ENCODE data around the gene COBL. TPM values are rescaled to one million over a fixed set of nuclear protein-coding genes. Genes with fewer than 3 reads are reported as not detected.
A peak's percentile ranks its signal among the peaks of the same experiment; 100 is the strongest.

COBL gene
- total RNA-seq, 1 donor from 2014 or later = 1.2 TPM

- Mint-ChIP-seq H3K27me3 (ENCODE audit: low read depth) (peaks cover 6% of the 10 kb centered on the region), H3K9me3 (no peaks in the 10 kb centered on the region), H3K4me3 (no peak overlapping the region), H3K27ac (no peak overlapping the region), H3K36me3 (no peaks in the 10 kb centered on the region), H3K4me1 (no peaks in the 10 kb centered on the region)
- no peak for TF ChIP-seq CTCF (IDR thresholded peaks at IDR 0.05; ENCODE audit: unreplicated experiment)
- no peak for DNase-seq (ENCODE audit: low spot score in 2 of 2, unreplicated experiment in 2 of 2)
Observed at GRCh38 chr7:51175992-51176388, 140.6 kb downstream of the COBL start.

- Mint-ChIP-seq H3K4me1 (no peaks in the 10 kb centered on the region), H3K36me3 (no peaks in the 10 kb centered on the region), H3K27ac (no peak overlapping the region), H3K9me3 (no peaks in the 10 kb centered on the region), H3K4me3 (no peak overlapping the region), H3K27me3 (ENCODE audit: low read depth) (peaks cover 6% of the 10 kb centered on the region)
- TF ChIP-seq CTCF (IDR thresholded peaks at IDR 0.05; ENCODE audit: unreplicated experiment) = no peak
- no peak for DNase-seq (ENCODE audit: low spot score in 2 of 2, unreplicated experiment in 2 of 2)
Observed at GRCh38 chr7:51175316-51175991, 141.2 kb downstream of the COBL start.

- DNase-seq (ENCODE audit: low spot score in 2 of 2, unreplicated experiment in 2 of 2) = no peak
- Mint-ChIP-seq H3K27me3 (ENCODE audit: low read depth) (no peaks in the 10 kb centered on the region), H3K9me3 (peaks cover 17% of the 10 kb centered on the region), H3K27ac (no peak overlapping the region), H3K4me3 (no peak overlapping the region), H3K4me1 (peaks cover 4% of the 10 kb centered on the region), H3K36me3 (no peaks in the 10 kb centered on the region)
- no peak for TF ChIP-seq CTCF (IDR thresholded peaks at IDR 0.05; ENCODE audit: unreplicated experiment)
Observed at GRCh38 chr7:51165337-51165736, 151.3 kb downstream of the COBL start.

- peaks cover 4% of the 10 kb centered on the region for H3K4me1 Mint-ChIP-seq
- no peak overlapping the region for H3K27ac Mint-ChIP-seq
- peak; percentile 81 for TF ChIP-seq CTCF (IDR thresholded peaks at IDR 0.05; ENCODE audit: unreplicated experiment)
- peaks cover 1% of the 10 kb centered on the region for H3K27me3 Mint-ChIP-seq (ENCODE audit: low read depth)
- peak; percentile 38 to 86 for DNase-seq (ENCODE audit: low spot score in 2 of 2, unreplicated experiment in 2 of 2)
- H3K9me3 Mint-ChIP-seq = peaks cover 16% of the 10 kb centered on the region
- H3K36me3 Mint-ChIP-seq = no peaks in the 10 kb centered on the region
- H3K4me3 Mint-ChIP-seq = no peak overlapping the region
Observed at GRCh38 chr7:51162724-51163329, 153.8 kb downstream of the COBL start.

GRCh38 chr7:51161937-51162336 is 154.7 kb downstream of the COBL start:
- DNase-seq (ENCODE audit: low spot score in 2 of 2, unreplicated experiment in 2 of 2) = no peak
- no peak for TF ChIP-seq CTCF (IDR thresholded peaks at IDR 0.05; ENCODE audit: unreplicated experiment)
- H3K4me3 Mint-ChIP-seq = no peak overlapping the region
- H3K9me3 Mint-ChIP-seq = peaks cover 11% of the 10 kb centered on the region
- H3K36me3 Mint-ChIP-seq = no peaks in the 10 kb centered on the region
- H3K27me3 Mint-ChIP-seq (ENCODE audit: low read depth) = peaks cover 1% of the 10 kb centered on the region
- peaks cover 4% of the 10 kb centered on the region for H3K4me1 Mint-ChIP-seq
- no peak overlapping the region for H3K27ac Mint-ChIP-seq

Data from mesothelial cell of epicardium (in vitro differentiated cells).